ENCODE data around the gene WEE2. TPM values are rescaled to one million over a fixed set of nuclear protein-coding genes. Genes with fewer than 3 reads are reported as not detected.

The WEE2 gene
- total and polyA plus RNA-seq, 9 of the 15 experiments (the other 6 are each of a cell fraction or from before 2014, with no cell fraction given) = not detected

DNA sequence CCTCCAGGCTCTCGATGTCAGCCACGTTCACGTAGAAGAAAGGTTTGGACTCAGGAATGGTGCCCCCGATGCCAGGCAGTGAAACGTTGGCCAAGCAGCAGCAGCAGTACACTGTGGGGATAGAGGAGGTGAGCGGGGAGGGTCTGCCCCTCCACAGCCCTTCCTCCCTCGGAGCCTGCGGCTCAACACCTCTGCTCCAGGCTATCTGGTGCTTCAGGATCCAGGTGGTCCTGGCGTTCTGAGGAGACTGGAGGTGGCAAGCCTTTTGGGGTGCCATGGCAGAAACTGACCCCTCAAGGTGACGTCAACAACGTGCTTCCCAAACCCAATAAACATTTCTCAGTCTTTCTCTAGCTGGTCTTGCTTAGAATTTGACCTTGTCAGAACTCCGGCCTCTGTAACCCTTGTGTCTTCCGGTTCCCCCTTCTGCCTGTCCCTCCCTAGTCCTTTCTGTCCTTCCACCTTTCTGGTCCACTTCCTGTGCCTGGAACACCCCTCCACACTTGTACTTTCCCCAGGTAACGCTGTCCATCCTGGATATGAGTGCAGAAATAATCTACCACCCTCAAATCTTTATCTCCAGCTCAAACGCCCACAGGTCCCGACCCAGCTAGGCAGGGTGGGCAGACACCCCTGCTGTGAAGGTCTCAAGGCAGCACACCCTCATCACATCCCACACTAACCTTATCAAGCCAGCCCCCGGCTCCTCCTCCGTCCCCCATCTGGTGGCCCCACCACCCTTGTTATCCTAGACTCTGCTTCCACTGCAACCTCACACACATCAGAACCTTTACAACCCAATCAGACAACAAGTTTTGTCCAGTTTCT lies 42.7 kb upstream of the WEE2 start (continued):
- TF ChIP-seq, protein P1, sequence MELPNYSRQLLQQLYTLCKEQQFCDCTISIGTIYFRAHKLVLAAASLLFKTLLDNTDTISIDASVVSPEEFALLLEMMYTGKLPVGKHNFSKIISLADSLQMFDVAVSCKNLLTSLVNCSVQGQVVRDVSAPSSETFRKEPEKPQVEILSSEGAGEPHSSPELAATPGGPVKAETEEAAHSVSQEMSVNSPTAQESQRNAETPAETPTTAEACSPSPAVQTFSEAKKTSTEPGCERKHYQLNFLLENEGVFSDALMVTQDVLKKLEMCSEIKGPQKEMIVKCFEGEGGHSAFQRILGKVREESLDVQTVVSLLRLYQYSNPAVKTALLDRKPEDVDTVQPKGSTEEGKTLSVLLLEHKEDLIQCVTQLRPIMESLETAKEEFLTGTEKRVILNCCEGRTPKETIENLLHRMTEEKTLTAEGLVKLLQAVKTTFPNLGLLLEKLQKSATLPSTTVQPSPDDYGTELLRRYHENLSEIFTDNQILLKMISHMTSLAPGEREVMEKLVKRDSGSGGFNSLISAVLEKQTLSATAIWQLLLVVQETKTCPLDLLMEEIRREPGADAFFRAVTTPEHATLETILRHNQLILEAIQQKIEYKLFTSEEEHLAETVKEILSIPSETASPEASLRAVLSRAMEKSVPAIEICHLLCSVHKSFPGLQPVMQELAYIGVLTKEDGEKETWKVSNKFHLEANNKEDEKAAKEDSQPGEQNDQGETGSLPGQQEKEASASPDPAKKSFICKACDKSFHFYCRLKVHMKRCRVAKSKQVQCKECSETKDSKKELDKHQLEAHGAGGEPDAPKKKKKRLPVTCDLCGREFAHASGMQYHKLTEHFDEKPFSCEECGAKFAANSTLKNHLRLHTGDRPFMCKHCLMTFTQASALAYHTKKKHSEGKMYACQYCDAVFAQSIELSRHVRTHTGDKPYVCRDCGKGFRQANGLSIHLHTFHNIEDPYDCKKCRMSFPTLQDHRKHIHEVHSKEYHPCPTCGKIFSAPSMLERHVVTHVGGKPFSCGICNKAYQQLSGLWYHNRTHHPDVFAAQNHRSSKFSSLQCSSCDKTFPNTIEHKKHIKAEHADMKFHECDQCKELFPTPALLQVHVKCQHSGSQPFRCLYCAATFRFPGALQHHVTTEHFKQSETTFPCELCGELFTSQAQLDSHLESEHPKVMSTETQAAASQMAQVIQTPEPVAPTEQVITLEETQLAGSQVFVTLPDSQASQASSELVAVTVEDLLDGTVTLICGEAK (IDR thresholded peaks at IDR 0.05) = peak; percentile 65
- TF ChIP-seq, protein P1 (CRISPR knock-in tag; IDR thresholded peaks at IDR 0.05) = no peak
- TF ChIP-seq, protein P2, sequence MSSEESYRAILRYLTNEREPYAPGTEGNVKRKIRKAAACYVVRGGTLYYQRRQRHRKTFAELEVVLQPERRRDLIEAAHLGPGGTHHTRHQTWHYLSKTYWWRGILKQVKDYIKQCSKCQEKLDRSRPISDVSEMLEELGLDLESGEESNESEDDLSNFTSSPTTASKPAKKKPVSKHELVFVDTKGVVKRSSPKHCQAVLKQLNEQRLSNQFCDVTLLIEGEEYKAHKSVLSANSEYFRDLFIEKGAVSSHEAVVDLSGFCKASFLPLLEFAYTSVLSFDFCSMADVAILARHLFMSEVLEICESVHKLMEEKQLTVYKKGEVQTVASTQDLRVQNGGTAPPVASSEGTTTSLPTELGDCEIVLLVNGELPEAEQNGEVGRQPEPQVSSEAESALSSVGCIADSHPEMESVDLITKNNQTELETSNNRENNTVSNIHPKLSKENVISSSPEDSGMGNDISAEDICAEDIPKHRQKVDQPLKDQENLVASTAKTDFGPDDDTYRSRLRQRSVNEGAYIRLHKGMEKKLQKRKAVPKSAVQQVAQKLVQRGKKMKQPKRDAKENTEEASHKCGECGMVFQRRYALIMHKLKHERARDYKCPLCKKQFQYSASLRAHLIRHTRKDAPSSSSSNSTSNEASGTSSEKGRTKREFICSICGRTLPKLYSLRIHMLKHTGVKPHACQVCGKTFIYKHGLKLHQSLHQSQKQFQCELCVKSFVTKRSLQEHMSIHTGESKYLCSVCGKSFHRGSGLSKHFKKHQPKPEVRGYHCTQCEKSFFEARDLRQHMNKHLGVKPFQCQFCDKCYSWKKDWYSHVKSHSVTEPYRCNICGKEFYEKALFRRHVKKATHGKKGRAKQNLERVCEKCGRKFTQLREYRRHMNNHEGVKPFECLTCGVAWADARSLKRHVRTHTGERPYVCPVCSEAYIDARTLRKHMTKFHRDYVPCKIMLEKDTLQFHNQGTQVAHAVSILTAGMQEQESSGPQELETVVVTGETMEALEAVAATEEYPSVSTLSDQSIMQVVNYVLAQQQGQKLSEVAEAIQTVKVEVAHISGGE (CRISPR knock-in tag; IDR thresholded peaks at IDR 0.05) = peak in 1 of 3 experiments; percentile 48; a peak in 1 of 6 replicates
- TF ChIP-seq CBFA2T3 (IDR thresholded peaks at IDR 0.05) = peak; percentile 57
- TF ChIP-seq MAFK (IDR thresholded peaks at IDR 0.05; ENCODE audit: low read length) = no peak
- TF ChIP-seq, protein P3, sequence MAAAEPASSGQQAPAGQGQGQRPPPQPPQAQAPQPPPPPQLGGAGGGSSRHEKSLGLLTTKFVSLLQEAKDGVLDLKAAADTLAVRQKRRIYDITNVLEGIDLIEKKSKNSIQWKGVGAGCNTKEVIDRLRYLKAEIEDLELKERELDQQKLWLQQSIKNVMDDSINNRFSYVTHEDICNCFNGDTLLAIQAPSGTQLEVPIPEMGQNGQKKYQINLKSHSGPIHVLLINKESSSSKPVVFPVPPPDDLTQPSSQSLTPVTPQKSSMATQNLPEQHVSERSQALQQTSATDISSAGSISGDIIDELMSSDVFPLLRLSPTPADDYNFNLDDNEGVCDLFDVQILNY (CRISPR knock-in tag; IDR thresholded peaks at IDR 0.05) = 0 out of 2 replicates have a peak, but pooled peaks have one; percentile 43
- peak; percentile 46; the same call in 1 of the 2 replicates for TF ChIP-seq GABPA (tag; conservative IDR thresholded peaks at IDR 0.05; ENCODE audit: low read depth)

All from K562 (cell line).